Natural killer cell (primary cell): ENCODE results near the gene BMPR1A. TPM values are rescaled to one million over a fixed set of nuclear protein-coding genes. Genes with fewer than 3 reads are reported as not detected.
"Not testable (repeated sequence)": the region's sequence is repeated elsewhere in the genome, so short reads cannot be mapped to it uniquely, and the experiment has no call there.

ENCODE experiments used
- ATAC-seq, 3 donors: fragments of 150-1000 bp in 2 of 3; fragments of 200-7000 bp in 1 of 3; cut with Tn5 transposase; 1 replicate in 1 of 3; 2 replicates in 2 of 3; pipeline ENCODE4 v1.10.0; 2021; ENCODE audit warnings: mild to moderate bottlenecking in 2 of 3, moderate library complexity in 2 of 3
- DNase-seq, 2 donors: peaks; one replicate each; pipeline versions ENCODE4 v3.0.0 to v3.0.0-alpha.2; 2013 to 2021; ENCODE audit warnings: mixed read lengths in 1 of 2
- H3K27ac ChIP-seq: one replicate; pipeline ENCODE4 v1.5.1; 2013; ENCODE audit warnings: mild to moderate bottlenecking, low read length
- H3K27me3 ChIP-seq: one replicate; pipeline ENCODE4 v1.6.1; 2013; ENCODE audit warnings: low read length; ENCODE audit not compliant: control insufficient read depth, insufficient read depth
- H3K36me3 ChIP-seq: one replicate; pipeline ENCODE4 v1.6.1; 2013; ENCODE audit warnings: low read length; ENCODE audit not compliant: control insufficient read depth, insufficient read depth
- H3K4me1 ChIP-seq: one replicate; pipeline ENCODE4 v1.6.1; 2013; ENCODE audit warnings: low read length; ENCODE audit not compliant: control insufficient read depth, insufficient read depth
- H3K4me3 ChIP-seq: one replicate; pipeline ENCODE4 v1.5.1; 2013; ENCODE audit warnings: low read length
- H3K9me3 ChIP-seq: one replicate; pipeline ENCODE4 v1.6.1; 2013; ENCODE audit warnings: low read length; ENCODE audit not compliant: control insufficient read depth, insufficient read depth
- H3K27ac Mint-ChIP-seq, 2 donors: one replicate each; pipeline ENCODE4 v1.8.0; 2022; ENCODE audit warnings: mild to moderate bottlenecking in 2 of 2, mixed read lengths in 2 of 2, moderate library complexity in 1 of 2
- H3K27me3 Mint-ChIP-seq, 2 donors: one replicate each; pipeline ENCODE4 v1.8.0; 2022; ENCODE audit warnings: low read depth in 2 of 2, mixed read lengths in 2 of 2
- H3K36me3 Mint-ChIP-seq: one replicate; pipeline ENCODE4 v1.8.0; 2022; ENCODE audit warnings: mixed read lengths
- H3K4me1 Mint-ChIP-seq, 2 donors: one replicate each; pipeline ENCODE4 v1.8.0; 2022; ENCODE audit warnings: mixed read lengths in 2 of 2
- H3K4me3 Mint-ChIP-seq: one replicate; pipeline ENCODE4 v1.8.0; 2022; ENCODE audit warnings: mild to moderate bottlenecking, moderate library complexity, mixed read lengths
- H3K9me3 Mint-ChIP-seq, 2 donors: one replicate each; pipeline ENCODE4 v1.8.0; 2022; ENCODE audit warnings: mixed read lengths in 2 of 2
- WGBS: methylation state at CpG from one replicate; pipeline ENCODE4 v1.1.7; 2013; ENCODE audit warnings: missing lambda C conversion rate; ENCODE audit not compliant: insufficient coverage; 5-methylcytosine and 5-hydroxymethylcytosine counted together
- intact Hi-C: fragments of 100-400 bp; cut with micrococcal nuclease; formaldehyde crosslinking; loops from one replicate; pipeline ENCODE4 v1.14.2; 2022
- total RNA-seq, 4 donors: library from RNA; stranded (reverse); fragments of 120-200 nt in 1 of 4; gene quantifications; one replicate each; pipeline versions ENCODE4 v1.2.3 to v1.2.4, GENCODE V29; 2013 to 2022
- TF ChIP-seq, protein P1 (sequence below): fragments of 200-600 bp; IDR thresholded peaks from one replicate; pipeline ENCODE4 v1.8.0; 2022; ENCODE audit warnings: antibody characterized with exemption

The BMPR1A gene
- total RNA-seq, 3 donors from 2014 or later (not counting 1 experiment from before 2014, with no cell fraction given), result 5.5 to 8.1 (median 7.7) TPM

DNA sequence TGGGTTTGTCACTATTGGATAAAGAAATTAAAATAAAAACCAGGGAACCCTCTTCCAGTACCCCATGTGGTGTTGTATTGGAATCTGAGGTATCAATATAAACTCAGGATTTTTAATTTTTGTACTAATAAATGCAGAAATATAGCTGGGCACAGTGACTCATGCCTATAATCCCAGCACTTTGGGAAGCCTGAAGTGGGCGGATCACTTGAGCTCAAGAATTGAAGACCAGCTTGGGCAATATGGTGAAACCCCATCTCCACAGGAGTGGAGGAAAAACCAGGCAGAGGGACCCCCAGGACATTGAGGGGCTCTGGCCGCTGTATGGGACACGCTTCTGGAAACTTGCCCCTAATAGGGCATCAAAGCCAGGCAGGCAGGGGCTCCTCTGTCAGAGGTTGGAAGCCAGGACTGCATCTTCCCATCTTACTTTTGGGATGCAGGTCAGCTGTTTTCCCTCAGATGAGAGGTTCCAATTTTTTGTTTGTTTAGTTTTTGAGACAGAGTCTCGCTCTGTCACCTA, 222.9 kb downstream of the BMPR1A start:
- 88% methylated on average over 4 of the region's 4 CpGs for WGBS
- no peak for DNase-seq
- Mint-ChIP-seq H3K4me1 (no peaks in the 10 kb centered on the region), H3K4me3 (no peak overlapping the region), H3K27me3 (peaks cover 12 to 13% of the 10 kb centered on the region in 2 donors), H3K36me3 (no peaks in the 10 kb centered on the region), H3K27ac (no peak overlapping the region), H3K9me3 (no peaks in the 10 kb centered on the region)
- Histone ChIP-seq H3K4me3 (no peak overlapping the region), H3K36me3 (no peaks in the 10 kb centered on the region), H3K27me3 (no peaks in the 10 kb centered on the region), H3K9me3 (no peaks in the 10 kb centered on the region), H3K27ac (no peak overlapping the region), H3K4me1 (no peaks in the 10 kb centered on the region)
- ATAC-seq, result no peak
- intact Hi-C loops, result no loop called here
- TF ChIP-seq, protein P1, sequence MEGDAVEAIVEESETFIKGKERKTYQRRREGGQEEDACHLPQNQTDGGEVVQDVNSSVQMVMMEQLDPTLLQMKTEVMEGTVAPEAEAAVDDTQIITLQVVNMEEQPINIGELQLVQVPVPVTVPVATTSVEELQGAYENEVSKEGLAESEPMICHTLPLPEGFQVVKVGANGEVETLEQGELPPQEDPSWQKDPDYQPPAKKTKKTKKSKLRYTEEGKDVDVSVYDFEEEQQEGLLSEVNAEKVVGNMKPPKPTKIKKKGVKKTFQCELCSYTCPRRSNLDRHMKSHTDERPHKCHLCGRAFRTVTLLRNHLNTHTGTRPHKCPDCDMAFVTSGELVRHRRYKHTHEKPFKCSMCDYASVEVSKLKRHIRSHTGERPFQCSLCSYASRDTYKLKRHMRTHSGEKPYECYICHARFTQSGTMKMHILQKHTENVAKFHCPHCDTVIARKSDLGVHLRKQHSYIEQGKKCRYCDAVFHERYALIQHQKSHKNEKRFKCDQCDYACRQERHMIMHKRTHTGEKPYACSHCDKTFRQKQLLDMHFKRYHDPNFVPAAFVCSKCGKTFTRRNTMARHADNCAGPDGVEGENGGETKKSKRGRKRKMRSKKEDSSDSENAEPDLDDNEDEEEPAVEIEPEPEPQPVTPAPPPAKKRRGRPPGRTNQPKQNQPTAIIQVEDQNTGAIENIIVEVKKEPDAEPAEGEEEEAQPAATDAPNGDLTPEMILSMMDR, result no peak

DNA sequence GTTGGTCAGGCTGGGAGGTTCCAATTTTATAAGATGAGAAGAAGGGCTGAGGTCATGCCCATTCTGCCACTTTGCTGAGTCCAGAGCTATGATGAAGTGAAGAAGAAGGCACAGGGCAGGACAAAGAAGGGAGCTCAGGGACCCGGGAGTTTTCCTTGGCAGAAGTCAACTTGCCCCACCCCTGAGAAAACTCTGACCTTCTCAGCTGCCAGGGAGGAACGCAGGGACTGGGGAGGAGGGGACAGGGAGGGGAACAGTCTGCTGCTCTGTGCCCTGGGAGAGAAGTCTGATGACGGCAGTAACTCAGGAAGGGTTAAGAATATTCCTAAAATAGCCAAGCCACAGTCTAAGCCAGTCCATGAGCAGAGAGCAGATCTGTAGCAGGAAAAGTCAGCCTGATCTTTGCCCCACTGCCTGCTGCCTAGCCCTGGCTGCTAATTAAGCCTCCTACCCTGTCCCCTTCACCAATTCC, 223.6 kb downstream of the BMPR1A start:
- Mint-ChIP-seq H3K4me1 (no peaks in the 10 kb centered on the region), H3K9me3 (no peaks in the 10 kb centered on the region), H3K36me3 (no peaks in the 10 kb centered on the region), H3K27me3 (peaks cover 12 to 13% of the 10 kb centered on the region in 2 donors), H3K4me3 (no peak overlapping the region), H3K27ac (no peak overlapping the region)
- ATAC-seq (no peak), DNase-seq (no peak)
- H3K9me3 ChIP-seq, result no peaks in the 10 kb centered on the region
- no peaks in the 10 kb centered on the region for H3K4me1 ChIP-seq
- H3K36me3 ChIP-seq, result no peaks in the 10 kb centered on the region
- intact Hi-C loops, result no loop called here
- H3K4me3 ChIP-seq, result no peak overlapping the region
- TF ChIP-seq, protein P1, result no peak
- no peaks in the 10 kb centered on the region for H3K27me3 ChIP-seq
- WGBS, result 60% methylated on average over 3 of the region's 3 CpGs
- no peak overlapping the region for H3K27ac ChIP-seq

DNA sequence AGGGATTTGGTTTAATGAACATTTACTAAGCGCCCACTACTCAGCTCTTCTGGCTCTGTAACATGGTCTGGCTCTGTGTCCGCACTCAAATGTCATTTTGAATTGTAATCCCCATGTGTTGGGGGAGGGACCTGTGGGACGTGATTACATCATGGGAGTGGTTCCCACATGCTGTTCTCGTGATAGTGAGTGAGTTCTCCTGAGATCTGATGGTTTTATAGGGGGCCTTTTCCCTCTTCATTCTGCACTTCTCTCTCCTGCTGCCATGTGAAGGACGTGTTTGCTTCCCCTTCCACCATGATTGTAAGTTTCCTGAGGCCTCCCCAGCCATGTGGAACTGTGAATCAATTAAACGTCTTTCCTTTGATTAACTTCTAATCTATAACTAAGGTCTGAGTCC, 224.6 kb downstream of the BMPR1A start:
- H3K36me3 ChIP-seq, H3K27me3 ChIP-seq, H3K4me1 ChIP-seq, intact Hi-C loops, H3K4me3 Mint-ChIP-seq, H3K27ac Mint-ChIP-seq, H3K4me3 ChIP-seq, DNase-seq, H3K9me3 ChIP-seq, H3K4me1 Mint-ChIP-seq, ATAC-seq, H3K36me3 Mint-ChIP-seq, H3K27ac ChIP-seq, H3K9me3 Mint-ChIP-seq: not testable (repeated sequence)
- 82% methylated on average over 4 of the region's 6 CpGs for WGBS
- peaks cover 13 to 17% of the 10 kb centered on the region in 2 donors for H3K27me3 Mint-ChIP-seq

DNA sequence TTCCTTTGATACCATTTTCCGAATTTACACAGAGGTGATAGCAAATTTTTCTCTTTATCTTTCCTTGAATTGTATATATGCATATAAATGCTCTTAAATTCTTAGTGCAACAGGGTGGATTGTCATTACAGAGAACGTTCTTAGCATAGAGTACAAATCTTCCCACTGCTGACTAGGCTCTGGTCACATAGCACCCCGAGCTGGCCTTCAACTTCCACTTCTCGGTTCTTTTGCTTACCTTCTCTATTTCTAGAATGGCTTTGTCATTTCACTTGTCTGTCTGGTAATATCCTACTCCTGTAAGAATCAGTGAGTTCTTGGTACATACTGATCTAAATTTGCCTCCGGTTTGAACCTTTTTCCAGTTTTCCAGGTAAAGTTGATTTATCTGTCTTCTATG, 225.3 kb downstream of the BMPR1A start:
- no peak for DNase-seq
- Histone ChIP-seq H3K4me1 (no peaks in the 10 kb centered on the region), H3K9me3 (no peaks in the 10 kb centered on the region), H3K27me3 (no peaks in the 10 kb centered on the region), H3K36me3 (no peaks in the 10 kb centered on the region), H3K4me3 (no peak overlapping the region), H3K27ac (no peak overlapping the region)
- WGBS, result 92% methylated on average over 4 of the region's 5 CpGs
- intact Hi-C loops, result no loop called here
- Mint-ChIP-seq H3K4me1 (no peaks in the 10 kb centered on the region), H3K4me3 (no peak overlapping the region), H3K36me3 (no peaks in the 10 kb centered on the region), H3K9me3 (no peaks in the 10 kb centered on the region), H3K27ac (no peak overlapping the region), H3K27me3 (peaks cover 16 to 24% of the 10 kb centered on the region in 2 donors)
- TF ChIP-seq, protein P1, result no peak
- ATAC-seq, result no peak

Other genes starting within 250 kb of the BMPR1A start
- 10 to 100 TPM; 41.1 to 51.4 (median 51.1) TPM for gene WAPL, start 234.8 kb upstream of the BMPR1A start, total RNA-seq
- not detected for gene OPN4, start 102.1 kb upstream of the BMPR1A start, total RNA-seq
- under 1 TPM in 2 of 3 donors, not detected in 1; 0.11 to 0.12 TPM for gene LDB3, start 88.1 kb upstream of the BMPR1A start, total RNA-seq
- gene MMRN2, start 201.0 kb downstream of the BMPR1A start, total RNA-seq, result 1 to 10 TPM in 1 of 3 donors, not detected in 2; 1.3 TPM
- gene SNCG, start 202.0 kb downstream of the BMPR1A start, total RNA-seq, result not detected
- not detected for gene ADIRF, start 211.9 kb downstream of the BMPR1A start, total RNA-seq